GM12878 (cell line): ENCODE measurements around the gene CTSW. TPM values are rescaled to one million over a fixed set of nuclear protein-coding genes. Genes with fewer than 3 reads are reported as not detected.

Experiments used
- ATAC-seq: fragments of 200-7000 bp; cut with Tn5 transposase; 3 replicates; pipeline ENCODE4 v1.9.1; 2020; ENCODE audit warnings: mild to moderate bottlenecking, moderate library complexity
- BruUV-seq: library from RNA; stranded (reverse); fragments of 400-500 nt; replicated peaks from 2 replicates; lab custom pipeline; 2021; lab: Mats Ljungman, UMichigan
- CTCF ChIA-PET: fragments of 300-600 bp; sonication (Branson Sonifier 250); formaldehyde crosslinking; extraction: SDS; loops from one replicate; lab custom pipeline; 2021; ENCODE audit warnings: inconsistent platforms; lab: Yijun Ruan, JAX
- POLR2A ChIA-PET: fragments of 350-600 bp; formaldehyde crosslinking; extraction: SDS; loops from one replicate; lab custom pipeline; 2021; ENCODE audit warnings: inconsistent platforms; lab: Charles Lee
- RAD21 ChIA-PET: fragments of 300-600 bp; sonication (Branson Sonifier 250); formaldehyde crosslinking; loops from one replicate; lab custom pipeline; 2023; ENCODE audit warnings: antibody characterized with exemption; ENCODE audit not compliant: unreplicated experiment; lab: Charles Lee
- SMC1A ChIA-PET: fragments of 300-600 bp; sonication (Branson Sonifier 250); formaldehyde crosslinking; loops from one replicate; lab custom pipeline; 2023; ENCODE audit not compliant: unreplicated experiment, uncharacterized antibody; lab: Charles Lee
- DNase-seq: peaks from one replicate; pipeline ENCODE4 v3.0.0-alpha.2; 2011; ENCODE audit warnings: low read depth, low spot score
- FAIRE-seq: peaks from 3 replicates; lab custom pipeline; 2011; peaks lifted over from hg19 to GRCh38; lab: Jason Lieb, UNC
- H2AFZ ChIP-seq: 2 replicates; pipeline ENCODE4 v1.6.0; 2011; ENCODE audit warnings: low read depth, low read length, control low read depth; ENCODE audit not compliant: control insufficient read depth
- H3K27ac ChIP-seq: 2 replicates; pipeline ENCODE4 v1.5.1; 2011; ENCODE audit warnings: control low read depth; ENCODE audit not compliant: control insufficient read depth, insufficient read depth
- H3K27me3 ChIP-seq, 2 experiments: replicated peaks in 1 of 2; 2 replicates each; pipeline versions ENCODE4 v1.6.0 to v1.6.1; 2011; ENCODE audit warnings: low read length in 1 of 2; ENCODE audit not compliant: control insufficient read depth in 2 of 2, insufficient read depth in 2 of 2
- H3K36me3 ChIP-seq, 2 experiments: 2 replicates each; pipeline ENCODE4 v1.5.1; 2011; ENCODE audit warnings: low read length in 1 of 2; ENCODE audit not compliant: control insufficient read depth in 2 of 2, insufficient read depth in 2 of 2
- H3K4me1 ChIP-seq: 2 replicates; pipeline ENCODE4 v1.6.1; 2011; ENCODE audit warnings: mild to moderate bottlenecking, low read length, moderate library complexity, mixed read lengths; ENCODE audit not compliant: control insufficient read depth, insufficient read depth
- H3K4me2 ChIP-seq: 2 replicates; pipeline ENCODE4 v1.6.0; 2011; ENCODE audit warnings: control low read depth; ENCODE audit not compliant: control insufficient read depth, insufficient read depth
- H3K4me3 ChIP-seq: fragments of 200-600 bp; sonication (generic); 2 replicates; pipeline ENCODE4 v1.5.1; 2016
- H3K79me2 ChIP-seq: 2 replicates; pipeline ENCODE4 v1.6.0; 2011; ENCODE audit warnings: low read length; ENCODE audit not compliant: control insufficient read depth, insufficient read depth
- H3K9ac ChIP-seq: 2 replicates; pipeline ENCODE4 v1.8.0; 2011; ENCODE audit warnings: low read length, control low read depth, mixed read lengths; ENCODE audit not compliant: control insufficient read depth, insufficient read depth
- H3K9me3 ChIP-seq: replicated peaks from 3 replicates; pipeline ENCODE4 v1.5.1; 2011; ENCODE audit warnings: mild to moderate bottlenecking, low read length; ENCODE audit not compliant: control insufficient read depth, insufficient read depth
- H4K20me1 ChIP-seq: 2 replicates; pipeline ENCODE4 v1.6.0; 2011; ENCODE audit not compliant: control insufficient read depth, insufficient read depth
- ASH2L ChIP-seq: fragments of 300-600, 200-600 bp; sonication (generic); IDR thresholded peaks from 2 replicates; pipeline ENCODE4 v1.6.1; 2017; ENCODE audit warnings: low read depth, mild to moderate bottlenecking, borderline replicate concordance
- BCLAF1 ChIP-seq: fragments of 450-650 bp; IDR thresholded peaks from 2 replicates; pipeline ENCODE4 v1.6.1; 2017; ENCODE audit warnings: antibody characterized with exemption, mild to moderate bottlenecking, moderate library complexity
- BHLHE40 ChIP-seq, 2 experiments: fragments of 450-650 bp in 1 of 2; IDR thresholded peaks; 2 replicates each; pipeline ENCODE4 v1.6.1; 2011 to 2017; ENCODE audit warnings: low read depth in 2 of 2, borderline replicate concordance in 1 of 2, improper control_type of control experiment in 1 of 2, low read length in 1 of 2, mild to moderate bottlenecking in 1 of 2
- FOS ChIP-seq: IDR thresholded peaks from 3 replicates; pipeline ENCODE4 v1.6.1; 2011; ENCODE audit warnings: borderline replicate concordance; ENCODE audit not compliant: insufficient read length; ENCODE audit errors: extremely low read depth
- POU2F2 ChIP-seq: IDR thresholded peaks from 3 replicates; pipeline ENCODE4 v1.6.1; 2011; ENCODE audit warnings: low read depth, mild to moderate bottlenecking, low read length, borderline replicate concordance
- YBX1 ChIP-seq: fragments of 450-650 bp; IDR thresholded peaks from 2 replicates; pipeline ENCODE4 v1.6.1; 2016; ENCODE audit warnings: antibody characterized with exemption
- ZBTB11 ChIP-seq: fragments of 450-650 bp; formaldehyde crosslinking; IDR thresholded peaks from 2 replicates; pipeline ENCODE4 v1.5.0; 2022; ENCODE audit warnings: mild to moderate bottlenecking, missing genetic modification characterization
- ZBTB33 ChIP-seq: fragments of 450-650 bp; IDR thresholded peaks from 2 replicates; pipeline ENCODE4 v1.6.1; 2017; ENCODE audit warnings: mild to moderate bottlenecking
- ZBTB4 ChIP-seq: fragments of 450-650 bp; formaldehyde crosslinking; IDR thresholded peaks from 2 replicates; pipeline ENCODE4 v1.4.0; 2022; ENCODE audit warnings: mild to moderate bottlenecking, moderate library complexity
- ZNF217 ChIP-seq: fragments of 450-650 bp; IDR thresholded peaks from 2 replicates; pipeline ENCODE4 v1.6.1; 2017; ENCODE audit warnings: antibody characterized with exemption, mild to moderate bottlenecking
- ZNF622 ChIP-seq: fragments of 450-650 bp; IDR thresholded peaks from 2 replicates; pipeline ENCODE4 v1.6.1; 2017; ENCODE audit warnings: mild to moderate bottlenecking, inconsistent platforms
- ZZZ3 ChIP-seq: IDR thresholded peaks from 2 replicates; pipeline ENCODE4 v1.6.1; 2011; ENCODE audit warnings: low read depth; ENCODE audit not compliant: control insufficient read depth, insufficient read length
- WGBS: methylation state at CpG from one replicate; pipeline ENCODE4 v1.1.6; 2016; ENCODE audit warnings: low lambda C conversion rate; ENCODE audit not compliant: insufficient replicate concordance, insufficient coverage; ENCODE audit errors: missing lambda C conversion rate; 5-methylcytosine and 5-hydroxymethylcytosine counted together
- in situ Hi-C: fragments of 300-500 bp; cut with MboI; formaldehyde crosslinking; loops from 9 replicates; pipeline ENCODE4 v1.14.3; 2018; ENCODE audit warnings: mixed read lengths
- intact Hi-C: fragments of 100-400 bp; cut with micrococcal nuclease; formaldehyde crosslinking; loops from one replicate; pipeline ENCODE4 v1.14.2; 2022; ENCODE audit not compliant: unreplicated experiment
- polyA plus RNA-seq, 11 experiments: library from polyadenylated mRNA; depleted of rRNA in 4 of 11; unstranded in 6 of 11; stranded (reverse) in 5 of 11; fragments of >200 nt; fragmentation: Nextera tagmentation in 4 of 11; fragmentation: Illumina TruSeq in 1 of 11; extraction: Ambion mirVana in 4 of 11; extraction: Trizol in 1 of 11; gene quantifications; 1 replicate in 1 of 11; 2 replicates in 10 of 11; pipeline versions ENCODE4 v1.2.1 to v1.2.3, GENCODE V29; 2011 to 2016; ENCODE audit warnings: inconsistent platforms in 2 of 11, missing spikeins in 2 of 11, low read depth in 1 of 11
- total RNA-seq, 4 experiments: library from RNA; depleted of rRNA in 3 of 4; stranded (reverse); fragments of >200 nt in 3 of 4; fragmentation: Illumina TruSeq in 1 of 4; extraction: Trizol in 1 of 4; gene quantifications; 2 replicates each; pipeline versions ENCODE4 v1.2.1 to v1.2.3, GENCODE V29; 2013 to 2021

CTSW gene
- total and polyA plus RNA-seq, 10 of the 15 experiments (the other 5 are each of a cell fraction or from before 2014, with no cell fraction given): 0.53 to 12.0 (median 1.7) TPM

- ChIA-PET POLR2A (interaction anchor here (1.1 to 2.1 kb wide), 2 partner anchors 10 to 28 kb away, joined by 3 to 6 read pairs; no protein-coding TSS in a partner anchor), SMC1A (interaction anchor here (1.3 to 1.7 kb wide), 3 partner anchors 10 to 45 kb away, joined by 3 to 4 read pairs (median 3); no protein-coding TSS in a partner anchor), RAD21 (interaction anchor here (1.3 to 2.2 kb wide), 2 partner anchors 13 to 48 kb away, joined by 3 to 8 read pairs; no protein-coding TSS in a partner anchor), CTCF (interaction anchor here (0.6 to 3.1 kb wide), 7 partner anchors 10 to 318 kb away, joined by 3 to 16 read pairs (median 8); partner anchors contain the start of genes CCDC85B and FIBP)
- 81% methylated on average over 9 of the region's 9 CpGs for WGBS
- no peak overlapping the region for H2AFZ ChIP-seq
- H3K9ac ChIP-seq: no peak overlapping the region
- no peaks in the 10 kb centered on the region for H3K36me3 ChIP-seq
- in situ Hi-C loops: no loop called here
- no peak overlapping the region for H3K4me2 ChIP-seq
- intact Hi-C loops: no loop called here
- no peak overlapping the region for H3K4me3 ChIP-seq
- no peaks in the 10 kb centered on the region for H3K27me3 ChIP-seq
- H3K27ac ChIP-seq: no peak overlapping the region
- H3K4me1 ChIP-seq: peaks cover 15% of the 10 kb centered on the region
- no peaks in the 10 kb centered on the region for H4K20me1 ChIP-seq
- no peak for ATAC-seq
- H3K9me3 ChIP-seq: no peaks in the 10 kb centered on the region
- no peaks in the 10 kb centered on the region for H3K79me2 ChIP-seq
- BruUV-seq: no TSS peak
- no peak for DNase-seq
- FAIRE-seq: no peak
- TF ChIP-seq ZZZ3 (no peak), ZBTB4 (no peak), ZBTB11 (CRISPR knock-in tag) (no peak), YBX1 (no peak), FOS (no peak), ZNF622 (no peak), ZNF217 (no peak), ASH2L (no peak), BHLHE40 (IDR thresholded peaks at IDR 0.05; ENCODE audit: borderline replicate concordance in 1 of 2, low read depth in 2 of 2, low read length in 1 of 2) (no peak), POU2F2 (no peak), ZBTB33 (0 out of 2 replicates have a peak, but pooled peaks have one; percentile 22), BCLAF1 (no peak)
Observed at GRCh38 chr11:65932558-65932919, 52.9 kb downstream of the CTSW start.
